Breast epithelium (tissue), 3 donors: ENCODE data around the gene SCARB1.

ENCODE experiments used
- POLR2A ChIP-seq: fragments of 450-650 bp; IDR thresholded peaks from one replicate; pipeline ENCODE4 v1.6.1; 2016; ENCODE audit warnings: antibody characterized with exemption, mild to moderate bottlenecking, moderate library complexity
- POLR2AphosphoS5 ChIP-seq, 3 donors: sonication (generic); formaldehyde crosslinking; IDR thresholded peaks; one replicate each; pipeline ENCODE4 v1.6.1; 2017; ENCODE audit warnings: antibody characterized with exemption in 3 of 3

GRCh38 chr12:124753993-124754392 is 109.7 kb downstream of the SCARB1 start:
- TF ChIP-seq POLR2A = no peak
- TF ChIP-seq POLR2AphosphoS5 (IDR thresholded peaks at IDR 0.05) = no peak
